ENCODE measurements around the gene HORMAD2.

The HORMAD2 gene

GRCh38 chr22:30140414-30140813 lies 60.1 kb downstream of the HORMAD2 start:
- no peak overlapping the region for H3K27ac ChIP-seq
- no peak for TF ChIP-seq CTCF (IDR thresholded peaks at IDR 0.05)
- no peak overlapping the region for H3K4me3 ChIP-seq
- no peak for DNase-seq (ENCODE audit: low spot score)

GRCh38 chr22:30143265-30143664 lies 63.0 kb downstream of the HORMAD2 start:
- DNase-seq (ENCODE audit: low spot score), result no peak
- no peak overlapping the region for H3K4me3 ChIP-seq
- no peak for TF ChIP-seq CTCF (IDR thresholded peaks at IDR 0.05)
- no peak overlapping the region for H3K27ac ChIP-seq

GRCh38 chr22:30144391-30144790 lies 64.1 kb downstream of the HORMAD2 start:
- DNase-seq (ENCODE audit: low spot score), result no peak
- Histone ChIP-seq H3K27ac (no peak overlapping the region), H3K4me3 (no peak overlapping the region)
- TF ChIP-seq CTCF (IDR thresholded peaks at IDR 0.05), result no peak

GRCh38 chr22:30150212-30150611 lies 69.9 kb downstream of the HORMAD2 start:
- H3K27ac ChIP-seq, result no peak overlapping the region

GRCh38 chr22:30158277-30158676 lies 78.0 kb downstream of the HORMAD2 start:
- TF ChIP-seq CTCF (IDR thresholded peaks at IDR 0.05), result no peak
- DNase-seq (ENCODE audit: low spot score), result no peak
- H3K27ac ChIP-seq, result no peak overlapping the region
- H3K4me3 ChIP-seq, result no peak overlapping the region

More at GRCh38 chr22:30150212-30150611, 69.9 kb downstream of the HORMAD2 start:
- TF ChIP-seq CTCF (IDR thresholded peaks at IDR 0.05), result no peak
- no peak overlapping the region for H3K4me3 ChIP-seq
- DNase-seq (ENCODE audit: low spot score), result no peak

- Histone ChIP-seq H3K4me3 (no peak overlapping the region), H3K27ac (no peak overlapping the region)
- DNase-seq (ENCODE audit: low spot score), result no peak
- no peak for TF ChIP-seq CTCF (IDR thresholded peaks at IDR 0.05)
Measured at GRCh38 chr22:30158744-30159500, 78.7 kb downstream of the HORMAD2 start.

All from coronary artery (tissue), 2 donors.